HEK293T (cell line): ENCODE data around the gene NR6A1.

Source experiments
- CTCF ChIA-PET: fragments of 350-600 bp; formaldehyde crosslinking; extraction: SDS; loops from one replicate; lab custom pipeline; 2021; ENCODE audit warnings: antibody characterized with exemption, inconsistent platforms; lab: Yijun Ruan, JAX
- POLR2A ChIA-PET: fragments of 350-600 bp; formaldehyde crosslinking; extraction: SDS; loops from one replicate; lab custom pipeline; 2020; ENCODE audit warnings: antibody characterized with exemption, inconsistent platforms; lab: Yijun Ruan, JAX
- DNase-seq: peaks from one replicate; pipeline ENCODE4 v3.0.0; 2012; ENCODE audit warnings: mixed read lengths; ENCODE audit errors: extremely low spot score
- ARNT ChIP-seq: fragments of 450-650 bp; IDR thresholded peaks from 2 replicates; pipeline ENCODE4 v1.6.1; 2017; ENCODE audit warnings: mild to moderate bottlenecking
- BHLHE40 ChIP-seq: fragments of 450-650 bp; IDR thresholded peaks from 2 replicates; pipeline ENCODE4 v1.6.1; 2016; ENCODE audit warnings: mild to moderate bottlenecking, moderate library complexity, borderline replicate concordance
- CTBP1 ChIP-seq: fragments of 450-650 bp; IDR thresholded peaks from 2 replicates; pipeline ENCODE4 v1.6.1; 2016; ENCODE audit warnings: borderline replicate concordance
- ELF4 ChIP-seq: fragments of 450-650 bp; IDR thresholded peaks from 2 replicates; pipeline ENCODE4 v1.6.1; 2017; ENCODE audit warnings: antibody characterized with exemption
- FOXA1 ChIP-seq: fragments of 450-650 bp; IDR thresholded peaks from 2 replicates; pipeline ENCODE4 v1.6.1; 2016; ENCODE audit warnings: mild to moderate bottlenecking
- FOXK2 ChIP-seq: fragments of 450-650 bp; IDR thresholded peaks from 2 replicates; pipeline ENCODE4 v1.6.1; 2016; ENCODE audit warnings: mild to moderate bottlenecking
- FOXM1 ChIP-seq: fragments of 450-650 bp; IDR thresholded peaks from 2 replicates; pipeline ENCODE4 v1.6.1; 2017; ENCODE audit warnings: mild to moderate bottlenecking, borderline replicate concordance
- HDGF ChIP-seq: fragments of 450-650 bp; IDR thresholded peaks from 2 replicates; pipeline ENCODE4 v1.6.1; 2017; ENCODE audit warnings: antibody characterized with exemption, borderline replicate concordance
- L3MBTL2 ChIP-seq: fragments of 450-650 bp; conservative IDR thresholded peaks from 2 replicates; pipeline ENCODE4 v1.6.1; 2016; ENCODE audit warnings: mild to moderate bottlenecking
- LEF1 ChIP-seq: fragments of 450-650 bp; IDR thresholded peaks from 2 replicates; pipeline ENCODE4 v1.6.1; 2017; ENCODE audit warnings: mild to moderate bottlenecking, borderline replicate concordance
- NFRKB ChIP-seq: fragments of 450-650 bp; IDR thresholded peaks from 2 replicates; pipeline ENCODE4 v1.6.1; 2016; ENCODE audit warnings: mild to moderate bottlenecking, moderate library complexity
- SP1 ChIP-seq: fragments of 450-650 bp; IDR thresholded peaks from 2 replicates; pipeline ENCODE4 v1.6.1; 2017
- SUZ12 ChIP-seq: fragments of 450-650 bp; IDR thresholded peaks from 2 replicates; pipeline ENCODE4 v1.6.1; 2016; ENCODE audit warnings: mild to moderate bottlenecking
- TARDBP ChIP-seq: fragments of 450-650 bp; IDR thresholded peaks from 2 replicates; pipeline ENCODE4 v1.6.1; 2016
- ZNF384 ChIP-seq: fragments of 450-650 bp; IDR thresholded peaks from 2 replicates; pipeline ENCODE4 v1.6.1; 2016
- TF ChIP-seq, protein P1 (sequence below): fragments of 450-650 bp; IDR thresholded peaks from 2 replicates; pipeline ENCODE4 v1.6.1; 2016

The NR6A1 gene

DNA sequence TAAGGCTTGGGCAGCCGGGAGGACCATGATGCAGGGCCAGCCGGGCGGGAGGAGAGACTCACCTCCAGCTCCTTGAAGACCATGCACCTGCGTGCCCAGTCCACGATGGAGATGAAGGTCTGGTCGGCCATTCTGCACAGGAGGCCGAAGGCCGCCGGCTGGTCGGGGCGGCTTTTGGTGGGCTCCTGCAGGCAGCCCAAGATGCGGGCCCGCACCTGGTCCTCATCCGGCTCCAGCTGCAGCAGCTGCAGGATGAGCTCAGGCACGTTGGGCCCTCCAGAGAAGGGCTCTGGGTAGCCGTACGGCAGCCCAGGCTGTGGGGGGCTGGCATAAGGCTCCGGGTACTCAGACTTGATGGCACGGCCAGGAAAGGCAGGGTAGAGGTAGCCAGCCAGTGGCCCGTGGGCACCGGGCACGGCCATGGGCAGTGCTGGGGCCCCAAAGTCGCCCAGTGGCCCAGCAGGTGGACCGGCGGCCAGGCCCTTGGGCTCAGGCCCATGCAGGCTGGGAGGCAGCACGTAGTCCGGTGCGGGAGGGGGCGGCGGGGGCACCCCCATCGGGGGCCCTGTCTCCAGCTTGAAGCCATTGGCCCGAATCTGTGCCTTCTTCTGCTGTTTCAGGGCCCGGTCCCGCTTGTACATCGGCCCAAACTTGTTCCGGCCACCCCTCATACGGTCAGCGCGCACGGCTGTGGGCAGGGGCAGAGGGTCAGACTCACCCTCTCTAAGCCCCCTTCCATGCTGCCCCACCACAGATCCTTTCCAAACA, 270.9 kb downstream of the NR6A1 start:
- ChIA-PET CTCF (no interaction called here), POLR2A (interaction anchor here (0.7 kb wide), 1 partner anchor 313 kb away, joined by 5 read pairs; no protein-coding TSS in a partner anchor)
- TF ChIP-seq LEF1 (no peak), TARDBP (no peak), SP1 (no peak), CTBP1 (no peak), ARNT (no peak), FOXM1 (no peak)
- no peak for DNase-seq

DNA sequence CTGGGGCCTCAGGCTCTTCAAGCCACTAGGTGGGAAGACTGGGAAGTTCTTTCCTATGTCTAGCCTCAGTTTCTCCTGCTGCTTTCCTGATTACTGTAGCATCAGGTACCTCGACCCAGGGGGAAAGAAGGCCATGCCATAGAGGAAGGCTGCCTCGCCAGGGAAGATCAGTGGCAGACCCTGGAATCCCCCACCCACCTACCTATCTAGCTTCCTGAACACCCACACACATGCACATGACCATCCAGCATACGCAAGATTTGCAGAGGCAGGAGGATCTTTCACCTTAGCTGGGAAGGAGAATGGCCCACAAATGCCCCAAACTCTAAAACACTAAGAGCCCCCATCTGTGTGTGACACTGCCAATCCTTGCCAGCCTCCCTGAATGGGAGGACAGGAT, 271.9 kb downstream of the NR6A1 start:
- ChIA-PET POLR2A (no interaction called here), CTCF (no interaction called here)
- DNase-seq: no peak
- TF ChIP-seq FOXK2 (no peak), TARDBP (no peak), CTBP1 (no peak), NFRKB (no peak), ZNF384 (no peak), SP1 (no peak), FOXM1 (no peak), SUZ12 (no peak), ARNT (no peak), L3MBTL2 (no peak), BHLHE40 (no peak), HDGF (no peak), ELF4 (no peak), FOXA1 (no peak), LEF1 (no peak)
- TF ChIP-seq, protein P1, sequence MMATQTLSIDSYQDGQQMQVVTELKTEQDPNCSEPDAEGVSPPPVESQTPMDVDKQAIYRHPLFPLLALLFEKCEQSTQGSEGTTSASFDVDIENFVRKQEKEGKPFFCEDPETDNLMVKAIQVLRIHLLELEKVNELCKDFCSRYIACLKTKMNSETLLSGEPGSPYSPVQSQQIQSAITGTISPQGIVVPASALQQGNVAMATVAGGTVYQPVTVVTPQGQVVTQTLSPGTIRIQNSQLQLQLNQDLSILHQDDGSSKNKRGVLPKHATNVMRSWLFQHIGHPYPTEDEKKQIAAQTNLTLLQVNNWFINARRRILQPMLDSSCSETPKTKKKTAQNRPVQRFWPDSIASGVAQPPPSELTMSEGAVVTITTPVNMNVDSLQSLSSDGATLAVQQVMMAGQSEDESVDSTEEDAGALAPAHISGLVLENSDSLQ: no peak

DNA sequence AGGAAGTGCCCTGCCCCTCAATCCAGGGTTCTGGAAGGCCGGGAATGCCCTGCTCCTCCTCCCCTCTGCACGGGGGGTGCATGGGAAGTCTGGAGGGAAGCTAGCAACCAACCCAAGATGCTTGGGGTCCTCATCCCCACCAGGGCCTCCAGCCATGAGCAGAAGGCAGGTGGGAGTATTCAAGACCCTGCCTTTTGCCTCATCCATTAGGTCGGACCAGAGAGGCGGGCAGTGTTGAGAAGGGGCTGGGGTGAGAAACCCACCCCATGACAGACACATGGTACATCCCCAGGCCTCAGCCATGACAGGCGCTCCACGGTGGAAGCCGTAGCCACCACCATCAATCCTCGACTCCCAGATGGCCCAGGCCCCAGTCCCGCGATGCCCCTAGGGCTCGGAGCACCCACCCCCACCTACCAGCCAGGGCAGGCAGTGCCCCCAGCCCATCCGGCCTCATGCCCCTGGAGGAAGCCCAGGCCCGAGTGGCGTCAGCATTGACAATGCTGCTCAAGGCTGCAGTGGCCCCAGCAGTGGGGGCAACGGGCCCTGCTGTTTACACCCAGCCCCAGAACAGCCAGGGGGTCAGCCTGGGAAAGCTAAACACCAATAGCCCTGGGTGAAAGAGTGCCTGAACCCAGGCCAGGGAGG, 272.5 kb downstream of the NR6A1 start:
- ChIA-PET CTCF (no interaction called here), POLR2A (no interaction called here)
- DNase-seq: no peak
- TF ChIP-seq SUZ12 (no peak), CTBP1 (no peak), HDGF (no peak), NFRKB (no peak), FOXM1 (no peak), L3MBTL2 (no peak)

DNA sequence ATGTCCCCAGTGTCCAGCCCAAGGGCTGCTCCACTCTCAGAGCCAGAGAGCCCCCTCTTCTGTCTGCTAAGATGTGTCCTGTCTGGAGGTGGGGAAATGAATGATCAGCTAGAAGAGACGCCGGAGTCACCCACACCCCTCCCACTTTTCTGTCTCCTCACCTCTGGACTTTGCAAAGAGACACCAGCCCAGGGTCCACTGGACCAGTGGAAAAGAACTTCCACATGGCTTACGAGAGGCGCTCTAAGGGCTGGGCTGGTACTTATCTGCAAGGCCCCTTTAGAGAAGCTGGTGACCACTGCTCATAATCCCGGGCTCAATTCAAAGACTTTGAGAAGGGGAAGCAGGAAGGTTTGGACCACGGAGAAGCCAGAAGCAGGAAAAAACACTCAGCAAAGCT, 273.1 kb downstream of the NR6A1 start:
- POLR2A ChIA-PET: no interaction called here
- DNase-seq: no peak
- CTCF ChIA-PET: no interaction called here
- TF ChIP-seq FOXK2 (no peak), L3MBTL2 (no peak), SUZ12 (no peak), ARNT (no peak), ZNF384 (no peak), FOXM1 (no peak), BHLHE40 (no peak), NFRKB (no peak), ELF4 (no peak), HDGF (no peak), FOXA1 (no peak), SP1 (no peak), CTBP1 (no peak)
- TF ChIP-seq, protein P1: no peak

DNA sequence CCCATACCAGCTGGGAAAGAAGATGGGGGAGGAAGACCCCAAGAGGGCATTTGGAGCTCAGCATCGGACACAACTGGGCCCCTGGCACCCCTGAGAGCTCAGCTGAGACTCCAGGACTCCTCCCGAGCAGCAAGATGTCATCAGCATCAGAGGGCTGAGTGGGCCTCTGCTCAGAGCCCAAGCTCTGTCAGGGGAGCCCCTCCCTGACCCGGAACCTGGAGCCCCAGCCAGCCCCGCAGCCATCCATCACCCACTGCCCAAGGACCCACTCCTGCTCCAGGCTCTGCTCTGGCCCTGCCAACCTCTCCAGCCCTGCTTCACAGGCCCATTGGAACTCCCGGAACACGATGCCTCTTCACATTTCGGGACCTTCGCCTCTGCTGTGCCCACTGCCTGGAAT, 273.7 kb downstream of the NR6A1 start:
- POLR2A ChIA-PET: no interaction called here
- no peak for TF ChIP-seq NFRKB
- TF ChIP-seq ELF4: no peak
- no peak for TF ChIP-seq BHLHE40
- TF ChIP-seq FOXK2: no peak
- no peak for TF ChIP-seq FOXM1
- no peak for TF ChIP-seq FOXA1
- TF ChIP-seq LEF1: no peak
- no peak for TF ChIP-seq HDGF
- TF ChIP-seq TARDBP: no peak
- TF ChIP-seq, protein P1: no peak
- TF ChIP-seq ZNF384: no peak
- TF ChIP-seq L3MBTL2: no peak
- TF ChIP-seq SUZ12: no peak
- no peak for TF ChIP-seq SP1
- TF ChIP-seq ARNT: no peak
- TF ChIP-seq CTBP1: no peak
- no peak for DNase-seq
- CTCF ChIA-PET: no interaction called here

DNA sequence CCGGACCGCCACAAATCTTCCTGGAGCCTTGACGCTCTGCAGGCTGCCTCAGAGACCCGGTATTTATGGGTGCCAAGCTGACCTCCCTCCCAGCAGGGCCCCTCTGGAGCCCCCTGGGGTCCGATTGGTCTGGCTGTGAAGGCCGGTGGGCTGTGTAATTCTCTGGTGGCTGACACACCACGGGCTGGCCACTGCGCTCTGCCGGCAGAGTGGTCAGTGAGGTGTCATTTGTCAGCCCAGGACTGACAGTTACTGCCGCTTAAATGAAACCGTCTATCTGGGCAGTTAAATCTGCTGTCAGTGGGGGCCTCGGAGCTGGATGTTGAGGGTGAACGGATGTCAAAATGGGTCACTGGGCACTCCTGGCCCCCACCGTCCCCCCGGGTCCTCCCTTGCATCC, 274.6 kb downstream of the NR6A1 start:
- POLR2A ChIA-PET: interaction anchor here (0.8 kb wide), 1 partner anchor 78 kb away, joined by 3 read pairs; no protein-coding TSS in a partner anchor
- CTCF ChIA-PET: no interaction called here
- TF ChIP-seq BHLHE40: no peak
- no peak for TF ChIP-seq NFRKB
- TF ChIP-seq SUZ12: no peak
- no peak for TF ChIP-seq CTBP1
- TF ChIP-seq HDGF: no peak
- TF ChIP-seq L3MBTL2: no peak
- TF ChIP-seq FOXA1: no peak
- DNase-seq: no peak
